Measurements from ENCODE around the gene RELN.
A peak's percentile ranks its signal among the peaks of the same experiment; 100 is the strongest.
"Not testable (repeated sequence)": the region's sequence is repeated elsewhere in the genome, so short reads cannot be mapped to it uniquely, and the experiment has no call there.

RELN gene

DNA sequence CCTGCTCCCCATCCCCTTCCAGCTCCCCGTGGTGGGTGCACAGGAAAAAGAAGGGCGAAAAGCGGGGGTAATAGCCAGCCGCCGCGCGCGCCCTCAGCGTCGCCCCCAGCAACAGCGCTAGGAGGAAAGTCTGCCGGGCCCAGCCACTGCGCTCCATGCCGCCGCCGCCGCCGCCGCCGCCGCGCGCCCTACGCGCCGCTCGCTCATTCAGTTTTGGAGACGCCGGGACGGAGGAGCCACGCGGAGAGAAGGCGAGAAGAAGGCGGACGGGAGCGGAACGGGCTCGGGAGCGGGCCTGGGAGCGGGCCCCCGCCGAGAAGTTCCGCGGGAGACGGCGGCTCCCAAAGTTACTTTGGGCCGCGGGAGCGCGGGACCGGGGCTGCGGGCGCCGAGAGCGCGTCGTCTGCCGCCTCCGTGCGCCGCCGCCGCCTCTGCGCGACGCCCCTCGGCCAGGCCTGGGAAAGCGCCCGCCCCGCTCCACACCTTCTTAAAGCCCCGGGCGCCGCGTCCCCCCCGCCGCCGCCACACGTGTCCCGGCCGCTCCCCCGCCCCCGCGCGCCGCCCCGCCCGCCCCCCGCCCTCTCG lies at the start of gene RELN:
TSS of gene RELN (minus strand) at position 459 of the 585 bp plus-strand sequence. CDS start at position 157, 302 bp downstream.
- no peaks in the 10 kb centered on the region for H3K9me3 Mint-ChIP-seq
- DNase-seq (ENCODE audit: low spot score in 2 of 2) (no peak), ATAC-seq (replicated peaks; ENCODE audit: extremely low read depth, poor library complexity, severe bottlenecking) (no peak)
- H3K27me3 Mint-ChIP-seq = peaks cover 46% of the 10 kb centered on the region
- no peak within 1 kb of the TSS for H3K27ac Mint-ChIP-seq (ENCODE audit: low read depth)
- H3K4me3 Mint-ChIP-seq = peak within 1 kb of the TSS; percentile 57
- no peaks in the 10 kb centered on the region for H3K36me3 Mint-ChIP-seq (ENCODE audit: insufficient read depth)
- H3K4me1 Mint-ChIP-seq = peaks cover 10% of the 10 kb centered on the region

DNA sequence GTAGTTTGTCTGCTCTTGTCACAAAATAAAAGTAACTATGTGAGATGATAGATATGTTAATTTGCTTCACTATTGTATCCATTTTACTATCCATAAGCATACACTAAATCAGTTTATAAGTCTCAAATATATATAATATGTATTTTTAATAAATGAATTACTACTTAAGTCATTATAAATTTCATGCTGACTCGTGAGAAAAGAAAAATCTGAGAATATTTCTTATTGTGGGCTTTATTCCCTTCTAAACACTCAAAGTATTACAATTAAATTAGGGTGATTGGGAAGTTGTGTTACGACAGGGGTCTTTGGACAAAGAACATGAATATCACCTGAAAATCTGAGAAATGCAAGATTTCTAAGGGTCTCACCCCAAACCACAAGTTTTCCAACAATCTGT lies 48.7 kb upstream of the RELN start:
- Mint-ChIP-seq H3K4me1 (no peaks in the 10 kb centered on the region), H3K27me3 (peaks cover 33% of the 10 kb centered on the region), H3K4me3 (no peak overlapping the region), H3K9me3 (peaks cover 6% of the 10 kb centered on the region), H3K36me3 (ENCODE audit: insufficient read depth) (no peaks in the 10 kb centered on the region), H3K27ac (ENCODE audit: low read depth) (no peak overlapping the region)
- DNase-seq (ENCODE audit: low spot score in 2 of 2) (no peak), ATAC-seq (replicated peaks; ENCODE audit: extremely low read depth, poor library complexity, severe bottlenecking) (no peak)

DNA sequence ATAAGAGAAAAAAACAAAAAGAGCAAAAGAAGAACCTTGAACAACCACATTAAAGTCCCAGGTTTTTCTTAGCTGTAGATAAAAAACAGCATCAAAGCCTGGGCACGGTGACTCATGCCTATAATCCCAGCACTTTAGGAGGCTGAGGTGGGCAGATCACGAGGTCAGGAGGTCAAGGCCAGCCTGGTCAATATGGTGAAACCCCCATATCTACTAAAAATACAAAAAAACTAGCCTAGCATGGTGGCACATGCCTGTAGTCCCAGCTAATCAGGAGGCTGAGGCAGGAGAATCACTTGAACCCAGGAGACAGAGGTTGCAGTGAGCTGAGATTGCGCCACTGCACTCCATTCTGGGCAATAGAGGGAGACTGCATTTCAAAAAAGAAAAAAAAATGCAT lies 47.4 kb upstream of the RELN start:
- not testable (repeated sequence) for H3K36me3 Mint-ChIP-seq (ENCODE audit: insufficient read depth); H3K9me3 Mint-ChIP-seq; ATAC-seq (replicated peaks; ENCODE audit: extremely low read depth, poor library complexity, severe bottlenecking); H3K4me1 Mint-ChIP-seq; DNase-seq (ENCODE audit: low spot score in 2 of 2); H3K27ac Mint-ChIP-seq (ENCODE audit: low read depth); H3K4me3 Mint-ChIP-seq
- H3K27me3 Mint-ChIP-seq = peaks cover 29% of the 10 kb centered on the region

DNA sequence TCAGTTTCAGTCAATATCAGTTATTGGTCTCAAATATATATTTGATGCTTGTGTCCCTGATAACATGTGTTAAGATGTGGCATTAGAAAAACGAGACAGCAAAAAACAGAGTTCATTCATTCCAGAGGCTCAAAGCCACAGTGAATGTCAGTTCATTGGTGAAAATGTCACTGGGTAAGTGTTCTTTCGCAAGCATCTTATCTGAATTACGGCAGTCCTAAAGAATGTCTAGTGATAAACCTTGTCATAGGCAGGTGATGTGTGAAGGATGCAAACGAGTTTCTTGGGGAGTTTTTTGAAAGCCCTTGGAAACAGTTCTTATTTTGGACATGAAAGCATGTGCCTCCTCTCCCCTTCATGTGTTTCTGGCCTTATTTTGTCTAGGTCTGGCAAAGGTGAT lies 45.9 kb upstream of the RELN start:
- H3K4me1 Mint-ChIP-seq = no peaks in the 10 kb centered on the region
- DNase-seq (ENCODE audit: low spot score in 2 of 2) = no peak
- peaks cover 6% of the 10 kb centered on the region for H3K9me3 Mint-ChIP-seq
- H3K36me3 Mint-ChIP-seq (ENCODE audit: insufficient read depth) = no peaks in the 10 kb centered on the region
- H3K4me3 Mint-ChIP-seq = no peak overlapping the region
- ATAC-seq (replicated peaks; ENCODE audit: extremely low read depth, poor library complexity, severe bottlenecking) = no peak
- H3K27ac Mint-ChIP-seq (ENCODE audit: low read depth) = no peak overlapping the region
- peaks cover 29% of the 10 kb centered on the region for H3K27me3 Mint-ChIP-seq

DNA sequence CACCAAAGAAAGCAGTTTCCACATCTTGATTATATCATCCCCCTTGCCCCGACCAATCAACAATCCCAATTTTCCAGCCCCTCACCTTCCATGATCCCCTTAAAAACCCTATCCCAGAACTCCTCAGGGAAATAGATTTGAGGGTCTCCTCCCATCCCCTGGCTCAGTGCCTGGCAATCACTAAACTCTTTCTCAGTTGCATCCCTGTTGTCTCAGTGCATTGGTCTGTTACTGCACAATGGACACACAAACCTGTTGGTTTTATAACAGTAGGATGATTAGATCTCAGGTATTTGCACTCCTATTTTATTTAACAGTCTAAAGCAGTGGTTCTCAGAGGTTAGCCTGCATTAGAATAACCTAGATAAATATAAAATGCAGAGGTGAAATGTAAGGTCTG lies 45.2 kb upstream of the RELN start:
- ATAC-seq (replicated peaks; ENCODE audit: extremely low read depth, poor library complexity, severe bottlenecking) = no peak
- Mint-ChIP-seq H3K9me3 (peaks cover 6% of the 10 kb centered on the region), H3K27me3 (peaks cover 29% of the 10 kb centered on the region), H3K36me3 (ENCODE audit: insufficient read depth) (no peaks in the 10 kb centered on the region), H3K4me3 (no peak overlapping the region), H3K27ac (ENCODE audit: low read depth) (no peak overlapping the region), H3K4me1 (no peaks in the 10 kb centered on the region)
- no peak for DNase-seq (ENCODE audit: low spot score in 2 of 2)

DNA sequence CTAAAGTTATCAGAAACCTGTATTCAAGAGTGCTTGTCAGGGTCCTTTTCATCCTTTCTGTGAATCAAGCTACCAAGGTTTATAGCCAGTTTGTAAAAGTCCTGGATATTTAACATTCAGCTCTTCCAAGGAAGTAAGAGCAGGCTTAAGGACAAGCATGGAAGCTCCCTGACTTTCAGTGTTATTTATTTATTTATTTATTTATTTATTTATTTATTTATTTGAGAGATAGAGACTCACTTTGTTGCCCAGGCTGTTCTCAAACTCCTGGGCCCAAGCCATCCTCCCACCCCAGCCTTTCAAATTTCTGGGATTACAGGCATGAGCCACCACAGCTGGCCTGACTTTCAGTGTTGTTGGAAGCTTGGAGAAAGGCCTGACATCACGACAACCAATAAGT lies 44.4 kb upstream of the RELN start:
- DNase-seq (ENCODE audit: low spot score in 2 of 2) = no peak
- peaks cover 29% of the 10 kb centered on the region for H3K27me3 Mint-ChIP-seq
- no peak for ATAC-seq (replicated peaks; ENCODE audit: extremely low read depth, poor library complexity, severe bottlenecking)
- no peaks in the 10 kb centered on the region for H3K36me3 Mint-ChIP-seq (ENCODE audit: insufficient read depth)
- H3K27ac Mint-ChIP-seq (ENCODE audit: low read depth) = no peak overlapping the region
- H3K9me3 Mint-ChIP-seq = peaks cover 6% of the 10 kb centered on the region
- H3K4me1 Mint-ChIP-seq = no peaks in the 10 kb centered on the region
- H3K4me3 Mint-ChIP-seq = no peak overlapping the region

DNA sequence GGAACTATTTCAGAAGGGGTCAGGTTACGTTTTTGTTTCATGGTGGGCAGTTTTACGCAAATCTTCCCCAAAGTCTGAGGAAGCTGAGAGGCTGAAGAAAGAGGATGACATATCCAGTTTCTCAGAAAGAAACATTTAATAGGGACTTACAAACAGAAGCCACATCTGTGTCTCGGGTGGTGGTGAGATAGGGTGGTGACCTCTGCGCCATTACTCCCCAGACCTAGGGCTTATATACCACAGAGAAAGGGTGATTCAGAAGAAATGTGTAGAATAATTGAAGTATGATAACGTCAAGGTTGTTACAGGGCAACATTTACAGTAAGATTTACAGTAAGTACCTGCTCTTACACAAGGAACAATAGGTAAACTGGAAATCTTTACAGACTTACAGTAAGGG lies 43.0 kb upstream of the RELN start:
- Mint-ChIP-seq H3K27me3 (peaks cover 29% of the 10 kb centered on the region), H3K27ac (ENCODE audit: low read depth) (no peak overlapping the region)

DNA sequence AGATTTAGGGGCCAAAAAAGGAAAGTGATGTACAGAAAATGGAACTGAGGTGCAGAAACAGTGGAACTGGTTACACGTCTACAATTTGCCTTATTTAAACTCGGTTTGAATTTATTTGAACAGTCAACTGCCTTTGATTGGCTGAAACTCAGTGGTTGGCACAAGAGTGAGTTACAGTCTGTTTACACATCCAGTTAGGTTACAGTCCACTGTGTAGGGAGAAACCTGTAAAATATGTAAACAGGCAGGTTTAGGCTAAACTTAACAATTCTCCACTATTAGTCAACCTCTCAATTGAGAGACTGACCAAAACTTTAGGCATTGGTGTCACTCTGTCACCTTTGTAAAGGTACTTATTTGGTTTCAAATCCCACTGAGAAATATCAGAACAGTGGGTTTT lies 40.3 kb upstream of the RELN start:
- Mint-ChIP-seq H3K4me3 (no peak overlapping the region), H3K27me3 (peaks cover 26% of the 10 kb centered on the region), H3K9me3 (peaks cover 4% of the 10 kb centered on the region), H3K4me1 (no peaks in the 10 kb centered on the region), H3K27ac (ENCODE audit: low read depth) (no peak overlapping the region), H3K36me3 (ENCODE audit: insufficient read depth) (no peaks in the 10 kb centered on the region)
- ATAC-seq (replicated peaks; ENCODE audit: extremely low read depth, poor library complexity, severe bottlenecking) (no peak), DNase-seq (ENCODE audit: low spot score in 2 of 2) (no peak)

More for the DNA sequence above, 43.0 kb upstream of the RELN start:
- Mint-ChIP-seq H3K9me3 (peaks cover 6% of the 10 kb centered on the region), H3K4me3 (no peak overlapping the region), H3K4me1 (no peaks in the 10 kb centered on the region), H3K36me3 (ENCODE audit: insufficient read depth) (no peaks in the 10 kb centered on the region)
- DNase-seq (ENCODE audit: low spot score in 2 of 2) (no peak), ATAC-seq (replicated peaks; ENCODE audit: extremely low read depth, poor library complexity, severe bottlenecking) (no peak)

DNA sequence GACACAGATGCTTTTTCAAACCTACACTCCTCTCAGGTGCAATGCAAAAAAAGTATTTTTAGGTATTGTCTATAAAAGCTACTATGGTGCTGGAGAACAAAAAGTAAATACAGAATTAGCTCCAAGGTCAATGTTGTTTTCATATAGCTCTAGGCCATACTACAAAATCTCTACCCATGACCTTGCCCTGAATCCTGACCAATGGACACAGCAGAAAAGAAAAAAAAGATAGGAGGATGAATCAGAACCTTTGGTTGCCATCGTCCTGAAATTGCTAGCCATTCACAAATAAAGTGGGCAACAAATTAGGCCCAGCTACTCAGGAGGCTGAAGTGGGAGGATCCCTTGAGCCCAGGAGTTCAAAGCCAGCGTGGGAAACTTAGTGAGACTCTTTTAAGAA lies 35.2 kb upstream of the RELN start:
- no peaks in the 10 kb centered on the region for H3K36me3 Mint-ChIP-seq (ENCODE audit: insufficient read depth)
- H3K27me3 Mint-ChIP-seq = no peaks in the 10 kb centered on the region
- H3K4me1 Mint-ChIP-seq = no peaks in the 10 kb centered on the region
- H3K4me3 Mint-ChIP-seq = no peak overlapping the region
- no peak for DNase-seq (ENCODE audit: low spot score in 2 of 2)
- ATAC-seq (replicated peaks; ENCODE audit: extremely low read depth, poor library complexity, severe bottlenecking) = no peak
- H3K27ac Mint-ChIP-seq (ENCODE audit: low read depth) = no peak overlapping the region
- H3K9me3 Mint-ChIP-seq = no peaks in the 10 kb centered on the region

DNA sequence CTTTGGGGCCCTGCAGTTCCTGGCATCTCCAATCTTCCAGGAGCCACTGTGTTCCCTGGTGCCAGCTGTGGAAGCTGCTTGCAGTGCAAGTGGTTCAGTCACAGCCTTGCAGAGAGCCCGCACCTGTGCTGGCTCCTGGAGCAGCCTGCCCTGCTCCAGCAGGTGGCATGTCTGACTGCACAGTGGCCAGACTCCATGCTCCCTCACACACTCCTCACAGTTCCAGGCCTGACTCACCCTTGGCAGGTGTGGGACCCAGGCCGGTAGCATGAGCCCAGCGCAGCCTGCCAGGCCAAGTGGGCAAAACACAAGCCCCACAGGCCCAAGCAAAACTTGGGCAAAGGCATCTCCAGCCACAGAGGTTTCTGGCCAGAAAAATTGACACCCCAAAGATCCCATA lies 33.6 kb upstream of the RELN start:
- ATAC-seq (replicated peaks; ENCODE audit: extremely low read depth, poor library complexity, severe bottlenecking) (no peak), DNase-seq (ENCODE audit: low spot score in 2 of 2) (no peak)
- Mint-ChIP-seq H3K9me3 (no peaks in the 10 kb centered on the region), H3K4me1 (no peaks in the 10 kb centered on the region), H3K4me3 (no peak overlapping the region), H3K27ac (ENCODE audit: low read depth) (no peak overlapping the region), H3K27me3 (no peaks in the 10 kb centered on the region), H3K36me3 (ENCODE audit: insufficient read depth) (no peaks in the 10 kb centered on the region)

DNA sequence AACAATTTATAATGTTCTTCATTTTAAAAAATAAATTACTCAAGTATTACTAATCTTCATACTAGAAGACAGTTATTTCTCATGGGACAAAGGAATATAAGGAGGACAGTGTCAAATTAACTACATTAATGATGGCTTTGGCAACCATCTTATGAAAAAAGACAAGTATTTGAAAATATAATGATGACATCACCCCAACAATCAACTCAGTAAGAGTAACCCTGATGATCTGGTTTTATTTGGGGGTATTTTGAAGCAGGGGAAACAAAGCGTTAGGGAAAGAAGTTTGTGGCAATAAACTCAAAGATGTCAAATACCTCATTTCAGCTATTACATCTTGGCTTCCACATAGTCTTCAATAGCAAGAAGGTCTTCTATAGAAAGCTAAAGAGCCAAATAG lies 29.0 kb upstream of the RELN start:
- H3K4me3 Mint-ChIP-seq = no peak overlapping the region
- DNase-seq (ENCODE audit: low spot score in 2 of 2) (no peak), ATAC-seq (replicated peaks; ENCODE audit: extremely low read depth, poor library complexity, severe bottlenecking) (no peak)
- no peak overlapping the region for H3K27ac Mint-ChIP-seq (ENCODE audit: low read depth)
- no peaks in the 10 kb centered on the region for H3K36me3 Mint-ChIP-seq (ENCODE audit: insufficient read depth)
- no peaks in the 10 kb centered on the region for H3K4me1 Mint-ChIP-seq
- H3K27me3 Mint-ChIP-seq = no peaks in the 10 kb centered on the region
- no peaks in the 10 kb centered on the region for H3K9me3 Mint-ChIP-seq

DNA sequence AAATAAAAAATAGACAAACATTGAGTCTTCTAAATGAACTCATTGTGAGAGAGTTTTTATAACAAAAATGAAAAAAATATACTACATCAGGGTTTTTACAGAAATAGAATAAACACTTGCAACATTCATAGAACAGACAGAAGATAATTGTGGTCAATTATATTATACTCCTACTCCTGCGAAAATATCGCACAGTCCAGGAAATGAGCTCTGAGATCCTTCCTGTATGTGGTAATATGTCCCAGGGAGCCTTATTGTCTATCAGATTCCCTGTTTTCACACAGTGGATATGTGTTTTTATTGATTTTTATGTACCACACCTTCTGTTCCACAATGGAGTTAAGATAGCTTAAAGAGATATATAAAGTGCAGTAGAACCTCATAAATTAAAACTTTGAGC lies 27.5 kb upstream of the RELN start:
- ATAC-seq (replicated peaks; ENCODE audit: extremely low read depth, poor library complexity, severe bottlenecking) (no peak), DNase-seq (ENCODE audit: low spot score in 2 of 2) (no peak)
- Mint-ChIP-seq H3K4me3 (no peak overlapping the region), H3K27me3 (peaks cover 5% of the 10 kb centered on the region), H3K4me1 (no peaks in the 10 kb centered on the region), H3K36me3 (ENCODE audit: insufficient read depth) (no peaks in the 10 kb centered on the region), H3K27ac (ENCODE audit: low read depth) (no peak overlapping the region), H3K9me3 (no peaks in the 10 kb centered on the region)

DNA sequence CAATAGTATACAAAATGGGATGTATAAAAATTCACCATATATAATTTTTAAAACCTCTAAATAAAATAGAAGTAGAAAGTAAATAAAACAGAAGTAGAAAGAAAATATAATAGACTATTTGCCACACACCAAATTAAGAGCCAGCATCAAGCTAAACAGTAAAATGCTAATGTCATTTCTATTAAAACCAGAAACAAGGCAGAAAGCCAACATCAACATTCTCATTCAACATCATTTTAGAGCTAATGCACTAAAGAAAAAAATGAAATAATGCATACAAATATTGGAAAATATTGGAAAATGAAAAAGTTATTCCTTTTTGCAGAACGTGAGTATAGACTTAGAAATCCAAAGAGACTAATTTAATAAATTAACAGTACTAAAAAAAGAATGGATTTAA lies 23.4 kb upstream of the RELN start:
- Mint-ChIP-seq H3K9me3 (no peaks in the 10 kb centered on the region), H3K4me1 (no peaks in the 10 kb centered on the region), H3K4me3 (no peak overlapping the region), H3K27me3 (peaks cover 26% of the 10 kb centered on the region), H3K27ac (ENCODE audit: low read depth) (no peak overlapping the region), H3K36me3 (ENCODE audit: insufficient read depth) (no peaks in the 10 kb centered on the region)
- DNase-seq (ENCODE audit: low spot score in 2 of 2) (no peak), ATAC-seq (replicated peaks; ENCODE audit: extremely low read depth, poor library complexity, severe bottlenecking) (no peak)

DNA sequence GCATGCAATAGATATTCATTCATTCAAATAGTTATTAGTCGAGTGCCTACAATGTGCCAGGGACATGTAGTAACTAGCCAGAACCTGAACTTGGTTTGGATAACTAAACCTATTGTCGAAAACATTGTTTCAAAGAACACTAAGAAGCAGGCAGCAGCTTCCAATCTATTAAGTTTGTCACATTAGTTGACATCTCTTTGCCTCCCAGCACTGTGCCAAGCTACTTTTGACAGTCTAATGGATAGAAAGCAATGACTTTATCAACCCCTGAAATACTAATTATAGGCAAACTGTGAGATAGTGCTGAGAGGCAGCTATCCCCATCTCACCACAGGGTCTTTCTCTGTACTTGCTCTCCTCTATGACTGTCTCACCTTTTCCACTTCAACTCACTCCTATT lies 22.4 kb upstream of the RELN start:
- H3K4me1 Mint-ChIP-seq = no peaks in the 10 kb centered on the region
- no peak for DNase-seq (ENCODE audit: low spot score in 2 of 2)
- H3K4me3 Mint-ChIP-seq = no peak overlapping the region
- peaks cover 26% of the 10 kb centered on the region for H3K27me3 Mint-ChIP-seq
- no peak for ATAC-seq (replicated peaks; ENCODE audit: extremely low read depth, poor library complexity, severe bottlenecking)
- no peaks in the 10 kb centered on the region for H3K36me3 Mint-ChIP-seq (ENCODE audit: insufficient read depth)
- no peak overlapping the region for H3K27ac Mint-ChIP-seq (ENCODE audit: low read depth)
- H3K9me3 Mint-ChIP-seq = no peaks in the 10 kb centered on the region
